ENCODE results near the gene RABIF. TPM values are rescaled to one million over a fixed set of nuclear protein-coding genes. Genes with fewer than 3 reads are reported as not detected.

RABIF gene
- polyA plus RNA-seq, 3 donors = 7.8 to 24.6 (median 22.8) TPM

DNA sequence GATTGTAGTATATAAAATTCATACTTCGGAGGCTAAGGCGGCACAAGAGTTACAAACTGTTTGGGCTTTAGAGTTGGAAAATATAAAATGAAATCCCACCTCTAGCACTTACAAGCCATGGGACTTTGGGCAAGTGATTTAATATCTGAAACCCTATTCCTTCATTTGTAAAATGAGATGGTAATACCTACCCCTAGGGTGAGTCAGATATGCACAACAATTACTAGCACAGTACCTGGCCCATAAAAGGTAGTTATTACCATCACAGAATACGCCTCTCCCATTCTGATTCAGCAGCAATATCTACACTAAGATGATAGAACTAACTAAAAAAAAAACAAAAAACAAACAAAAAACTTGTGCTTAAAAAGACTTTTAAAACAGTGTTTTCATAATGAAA is 34.6 kb upstream of the RABIF start:
- Histone ChIP-seq H3K4me1 (ENCODE audit: control insufficient read depth in 1 of 2, insufficient read depth in 2 of 2, low read length in 2 of 2) (peaks cover 13 to 25% of the 10 kb centered on the region in 2 donors), H3K4me2 (replicated peaks; ENCODE audit: extremely low read depth, low read length, poor library complexity, severe bottlenecking) (no peak overlapping the region)
- peaks cover 25 to 31% of the 10 kb centered on the region in 2 donors for H3K36me3 Mint-ChIP-seq

DNA sequence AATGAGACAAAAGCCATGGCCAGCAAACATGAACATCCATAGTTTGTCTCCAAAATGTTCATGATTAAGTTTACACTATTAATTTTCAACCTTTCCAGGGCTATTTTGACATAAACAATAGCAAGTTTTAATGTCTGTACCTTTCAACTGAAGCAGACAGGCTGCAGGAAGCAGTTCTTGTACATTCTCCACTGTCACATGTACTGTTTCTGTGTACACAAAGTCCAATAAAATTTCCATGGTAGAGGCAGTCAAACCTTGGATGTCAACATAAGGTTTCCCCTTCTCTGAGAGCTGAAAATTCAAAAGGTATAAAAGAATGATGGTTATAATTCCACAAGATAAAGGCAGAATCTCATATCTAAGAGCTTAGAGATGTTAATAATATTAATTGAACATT is 30.7 kb upstream of the RABIF start:
- Histone ChIP-seq H3K9me3 (replicated peaks in 1 of 2; ENCODE audit: control insufficient read depth in 1 of 2, insufficient read depth in 1 of 2, low read length in 2 of 2) (no peaks in the 10 kb centered on the region), H2AFZ (ENCODE audit: insufficient read depth, low read depth, low read length, poor library complexity, severe bottlenecking) (no peak overlapping the region), H3K36me3 (replicated peaks in 1 of 2; ENCODE audit: control insufficient read depth in 1 of 2, insufficient read depth in 2 of 2, low read length in 2 of 2) (peaks cover 64 to 75% of the 10 kb centered on the region in 2 donors), H3K4me3 (replicated peaks in 1 of 3; ENCODE audit: low read depth in 2 of 3, low read length in 3 of 3) (no peak overlapping the region), H3K27ac (ENCODE audit: low read depth in 1 of 2, low read length in 2 of 2) (no peak overlapping the region), H4K20me1 (ENCODE audit: insufficient read depth, low read length) (no peaks in the 10 kb centered on the region), H3K79me2 (ENCODE audit: insufficient read depth, low read length) (peaks cover 14% of the 10 kb centered on the region), H3K27me3 (ENCODE audit: control insufficient read depth in 2 of 2, insufficient read depth in 2 of 2, low read length in 2 of 2) (no peaks in the 10 kb centered on the region), H3K4me2 (replicated peaks; ENCODE audit: extremely low read depth, low read length, poor library complexity, severe bottlenecking) (no peak overlapping the region), H3K4me1 (ENCODE audit: control insufficient read depth in 1 of 2, insufficient read depth in 2 of 2, low read length in 2 of 2) (peaks cover 2 to 12% of the 10 kb centered on the region in 2 donors), H3K9ac (ENCODE audit: insufficient read depth, low read length, poor library complexity, severe bottlenecking) (no peak overlapping the region)
- Mint-ChIP-seq H3K9me3 (no peaks in the 10 kb centered on the region), H3K36me3 (peaks cover 58 to 60% of the 10 kb centered on the region in 2 donors), H3K4me3 (no peak overlapping the region), H3K27me3 (ENCODE audit: low read depth in 3 of 3) (peaks cover 0 to 3% (median 0%) of the 10 kb centered on the region in 3 donors), H3K27ac (no peak overlapping the region), H3K4me1 (peaks cover 13% of the 10 kb centered on the region)
- TF ChIP-seq, protein P1, sequence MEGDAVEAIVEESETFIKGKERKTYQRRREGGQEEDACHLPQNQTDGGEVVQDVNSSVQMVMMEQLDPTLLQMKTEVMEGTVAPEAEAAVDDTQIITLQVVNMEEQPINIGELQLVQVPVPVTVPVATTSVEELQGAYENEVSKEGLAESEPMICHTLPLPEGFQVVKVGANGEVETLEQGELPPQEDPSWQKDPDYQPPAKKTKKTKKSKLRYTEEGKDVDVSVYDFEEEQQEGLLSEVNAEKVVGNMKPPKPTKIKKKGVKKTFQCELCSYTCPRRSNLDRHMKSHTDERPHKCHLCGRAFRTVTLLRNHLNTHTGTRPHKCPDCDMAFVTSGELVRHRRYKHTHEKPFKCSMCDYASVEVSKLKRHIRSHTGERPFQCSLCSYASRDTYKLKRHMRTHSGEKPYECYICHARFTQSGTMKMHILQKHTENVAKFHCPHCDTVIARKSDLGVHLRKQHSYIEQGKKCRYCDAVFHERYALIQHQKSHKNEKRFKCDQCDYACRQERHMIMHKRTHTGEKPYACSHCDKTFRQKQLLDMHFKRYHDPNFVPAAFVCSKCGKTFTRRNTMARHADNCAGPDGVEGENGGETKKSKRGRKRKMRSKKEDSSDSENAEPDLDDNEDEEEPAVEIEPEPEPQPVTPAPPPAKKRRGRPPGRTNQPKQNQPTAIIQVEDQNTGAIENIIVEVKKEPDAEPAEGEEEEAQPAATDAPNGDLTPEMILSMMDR (IDR thresholded peaks at IDR 0.05) = no peak
- no peak for DNase-seq
- intact Hi-C loops (cut with micrococcal nuclease) = no loop called here

More for the DNA sequence above, 34.6 kb upstream of the RABIF start:
- no peak overlapping the region for H2AFZ ChIP-seq (ENCODE audit: insufficient read depth, low read depth, low read length, poor library complexity, severe bottlenecking)
- Mint-ChIP-seq H3K4me1 (peaks cover 23% of the 10 kb centered on the region), H3K4me3 (no peak overlapping the region), H3K27me3 (ENCODE audit: low read depth in 3 of 3) (peaks cover 1 to 3% (median 3%) of the 10 kb centered on the region in 3 donors), H3K27ac (peak overlapping the region in 1 of 7 donors; percentile 42), H3K9me3 (no peaks in the 10 kb centered on the region)
- 100% methylated on average over 1 of the region's 3 CpGs for WGBS (ENCODE audit: insufficient coverage)
- no peaks in the 10 kb centered on the region for H3K27me3 ChIP-seq (ENCODE audit: control insufficient read depth in 2 of 2, insufficient read depth in 2 of 2, low read length in 2 of 2)
- H3K9me3 ChIP-seq (replicated peaks in 1 of 2; ENCODE audit: control insufficient read depth in 1 of 2, insufficient read depth in 1 of 2, low read length in 2 of 2) = no peaks in the 10 kb centered on the region
- TF ChIP-seq, protein P1 (IDR thresholded peaks at IDR 0.05) = no peak
- H3K36me3 ChIP-seq (replicated peaks in 1 of 2; ENCODE audit: control insufficient read depth in 1 of 2, insufficient read depth in 2 of 2, low read length in 2 of 2) = peaks cover 25 to 40% of the 10 kb centered on the region in 2 donors
- no peak overlapping the region for H3K9ac ChIP-seq (ENCODE audit: insufficient read depth, low read length, poor library complexity, severe bottlenecking)
- no peak for DNase-seq
- no peak overlapping the region for H3K4me3 ChIP-seq (replicated peaks in 1 of 3; ENCODE audit: low read depth in 2 of 3, low read length in 3 of 3)
- H3K79me2 ChIP-seq (ENCODE audit: insufficient read depth, low read length) = peaks cover 26% of the 10 kb centered on the region
- intact Hi-C loops (cut with micrococcal nuclease) = no loop called here
- no peaks in the 10 kb centered on the region for H4K20me1 ChIP-seq (ENCODE audit: insufficient read depth, low read length)
- H3K27ac ChIP-seq (ENCODE audit: low read depth in 1 of 2, low read length in 2 of 2) = no peak overlapping the region
